COLO829 (cell line): ENCODE data around the gene FAM180B.
"Not testable (repeated sequence)": the region's sequence is repeated elsewhere in the genome, so short reads cannot be mapped to it uniquely, and the experiment has no call there.

Experiments
- DNase-seq: peaks from one replicate; pipeline ENCODE4 v3.0.0; 2012; ENCODE audit warnings: low spot score

FAM180B gene, protein sequence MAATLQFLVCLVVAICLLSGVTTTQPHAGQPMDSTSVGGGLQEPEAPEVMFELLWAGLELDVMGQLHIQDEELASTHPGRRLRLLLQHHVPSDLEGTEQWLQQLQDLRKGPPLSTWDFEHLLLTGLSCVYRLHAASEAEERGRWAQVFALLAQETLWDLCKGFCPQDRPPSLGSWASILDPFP

DNA sequence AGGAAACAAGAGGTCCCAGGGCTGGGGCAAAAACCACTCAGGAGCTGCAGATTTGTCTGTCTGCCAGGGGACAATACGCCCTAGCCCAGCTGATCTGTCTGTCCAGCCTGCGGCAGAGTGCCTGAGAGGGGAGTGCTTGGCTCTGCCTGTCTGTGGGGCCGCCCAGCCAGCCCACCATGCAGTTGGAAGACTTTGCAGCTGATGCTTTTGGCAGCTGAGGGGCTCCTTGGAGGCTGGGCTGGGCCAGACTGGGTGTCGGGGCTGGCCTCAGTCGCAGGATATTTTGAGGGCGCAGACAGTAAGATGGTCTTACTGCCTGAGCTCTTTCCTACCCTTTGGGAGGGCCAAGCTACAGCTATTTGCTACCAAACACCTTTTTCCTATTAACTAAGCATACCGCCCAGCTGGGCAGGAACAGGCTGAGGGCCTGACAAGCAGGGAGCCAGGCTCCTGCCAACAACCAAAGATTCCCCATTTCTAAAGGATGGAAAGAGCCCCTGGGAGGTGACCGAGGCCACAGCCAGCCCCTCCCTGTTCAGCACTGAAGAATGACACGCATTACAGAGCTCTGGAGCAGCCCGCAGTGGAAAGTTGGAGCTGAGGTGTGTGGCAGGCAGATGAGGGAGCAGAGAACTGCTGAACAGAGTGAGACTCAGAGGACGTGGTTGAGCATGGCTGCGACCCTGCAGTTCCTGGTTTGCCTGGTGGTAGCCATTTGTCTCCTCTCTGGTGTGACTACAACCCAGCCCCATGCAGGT, at the start of gene FAM180B:
Gene FAM180B (plus strand): TSS at position 581 of the 758 bp plus-strand sequence. CDS start 91 bp downstream, at position 672.
- DNase-seq = no peak

DNA sequence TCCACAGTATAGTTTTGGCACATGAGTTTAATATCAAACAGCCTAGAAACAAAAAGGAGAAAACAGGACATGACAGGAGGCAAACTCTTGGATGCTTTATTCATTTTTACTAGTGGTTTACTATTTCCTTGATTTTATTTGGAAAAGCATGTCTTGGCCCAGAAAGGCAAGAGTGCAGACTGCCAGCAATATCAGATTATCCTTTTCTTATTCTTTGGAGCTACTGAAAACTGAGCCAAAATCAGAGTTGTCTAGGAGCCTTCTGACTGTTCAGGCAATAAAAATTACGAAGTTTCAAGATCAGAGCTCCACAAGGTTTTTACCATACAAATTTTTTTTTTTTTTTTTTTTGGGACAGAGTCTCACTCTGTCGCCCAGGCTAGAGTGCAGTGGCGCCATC, 49.6 kb upstream of the FAM180B start:
- DNase-seq = no peak

DNA sequence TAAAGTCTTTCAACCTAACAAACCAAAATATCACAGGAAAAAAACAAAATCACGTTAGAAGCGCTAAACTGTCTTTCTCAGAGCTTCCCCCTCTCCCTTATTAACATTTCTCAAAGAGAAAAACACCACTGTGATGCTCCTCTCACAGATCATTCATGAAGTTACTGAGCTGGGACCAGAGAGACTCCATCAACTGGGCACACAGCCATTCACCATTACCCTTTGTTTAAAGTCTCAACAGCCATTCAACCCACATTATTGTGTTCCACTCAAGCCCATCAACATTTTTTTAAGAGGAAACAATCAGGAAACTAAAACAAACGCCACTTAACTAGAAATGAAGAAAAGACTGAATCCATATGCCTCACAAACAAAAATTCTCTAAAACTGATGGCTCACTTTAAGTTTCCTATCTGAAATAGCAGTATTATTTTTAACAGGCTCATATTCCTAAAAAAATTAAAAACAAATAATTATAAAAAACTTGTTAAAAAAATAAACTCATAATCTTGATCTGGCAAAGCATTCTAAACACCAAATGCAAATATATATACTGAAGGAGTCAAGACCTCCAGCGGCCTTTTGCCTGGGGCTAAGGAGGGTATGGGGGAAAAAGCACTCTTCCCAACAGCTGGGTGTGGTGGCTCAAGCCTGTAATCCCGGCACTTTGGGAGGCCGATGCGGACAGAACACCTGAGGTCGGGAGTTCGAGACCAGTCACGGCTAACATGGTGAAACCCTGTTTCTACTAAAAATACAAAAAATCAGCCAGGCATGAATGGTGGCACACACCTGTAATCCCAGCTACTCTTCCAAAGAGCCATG, 47.5 kb upstream of the FAM180B start:
- no peak for DNase-seq

DNA sequence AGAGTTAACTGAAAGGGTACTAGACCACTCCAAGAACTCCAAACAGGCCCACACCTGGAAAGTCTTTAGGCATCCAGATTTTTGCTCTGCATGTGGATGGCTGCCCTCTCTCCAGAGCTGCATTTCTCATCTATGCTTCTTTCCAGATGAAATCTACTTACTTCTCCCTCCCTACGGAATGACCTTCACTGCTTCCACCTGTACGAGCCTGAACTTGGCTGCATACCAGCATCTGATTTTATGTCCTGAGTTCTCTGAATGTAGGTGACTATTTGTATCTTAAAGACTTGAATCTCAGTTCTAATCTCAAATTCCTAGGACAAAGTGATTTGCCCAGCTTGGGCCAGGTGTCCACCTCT, 46.8 kb upstream of the FAM180B start:
- DNase-seq = no peak

DNA sequence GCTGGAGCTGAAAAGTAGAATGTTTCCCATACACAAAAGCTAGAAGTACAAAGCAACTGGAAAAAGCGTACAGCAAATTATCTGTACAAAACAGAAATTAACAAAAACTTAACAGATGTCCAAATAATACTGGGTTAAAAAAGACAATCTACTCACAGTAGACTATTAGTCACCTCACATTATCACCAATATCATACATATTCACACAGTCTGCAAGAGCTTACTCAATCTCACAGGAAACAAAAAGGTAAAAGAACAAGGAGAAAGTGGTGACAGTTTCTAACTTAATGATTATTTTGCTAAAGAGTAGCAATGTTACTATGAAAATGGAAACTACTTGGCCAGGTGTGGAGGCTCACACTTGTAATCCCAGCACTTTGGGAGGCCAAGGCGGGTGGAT, 45.4 kb upstream of the FAM180B start:
- DNase-seq = no peak

DNA sequence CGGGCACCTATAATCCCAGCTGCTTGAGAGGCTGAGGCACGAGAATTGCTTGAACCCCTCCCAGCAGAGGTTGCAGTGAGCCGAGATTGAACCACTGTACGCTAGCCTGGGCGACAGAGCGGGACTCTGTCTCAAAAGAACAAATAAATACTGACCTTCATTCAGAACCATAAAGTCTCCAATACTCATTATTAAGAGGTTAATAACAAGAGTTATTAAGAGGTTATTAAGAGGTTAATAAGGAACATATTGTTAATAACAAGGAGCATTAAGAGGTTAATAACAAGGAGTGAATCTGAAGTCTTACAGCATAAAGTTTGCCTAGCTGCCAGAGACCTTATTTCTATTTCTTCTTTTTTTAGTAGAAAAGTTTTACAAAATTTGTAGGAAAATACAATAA, 41.2 kb upstream of the FAM180B start:
- DNase-seq = no peak

DNA sequence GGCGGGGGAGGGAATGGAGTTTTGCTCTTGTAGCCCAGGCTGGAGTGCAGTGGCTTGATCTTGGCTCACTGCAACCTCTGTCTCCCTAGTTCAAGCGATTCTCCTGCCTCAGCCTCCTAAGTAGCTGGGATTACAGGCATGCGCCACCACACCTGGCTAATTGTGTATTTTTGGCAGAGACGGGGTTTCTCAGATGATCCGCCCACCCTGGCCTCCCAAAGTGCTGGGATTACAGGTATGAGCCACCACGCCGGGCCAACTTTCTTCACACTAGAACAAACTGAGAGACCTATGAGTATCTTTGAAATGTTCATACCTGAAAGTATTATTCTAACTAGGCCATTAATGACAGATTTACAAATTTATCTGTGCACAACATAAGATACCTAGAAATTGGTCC, 40.2 kb upstream of the FAM180B start:
- DNase-seq = not testable (repeated sequence)

DNA sequence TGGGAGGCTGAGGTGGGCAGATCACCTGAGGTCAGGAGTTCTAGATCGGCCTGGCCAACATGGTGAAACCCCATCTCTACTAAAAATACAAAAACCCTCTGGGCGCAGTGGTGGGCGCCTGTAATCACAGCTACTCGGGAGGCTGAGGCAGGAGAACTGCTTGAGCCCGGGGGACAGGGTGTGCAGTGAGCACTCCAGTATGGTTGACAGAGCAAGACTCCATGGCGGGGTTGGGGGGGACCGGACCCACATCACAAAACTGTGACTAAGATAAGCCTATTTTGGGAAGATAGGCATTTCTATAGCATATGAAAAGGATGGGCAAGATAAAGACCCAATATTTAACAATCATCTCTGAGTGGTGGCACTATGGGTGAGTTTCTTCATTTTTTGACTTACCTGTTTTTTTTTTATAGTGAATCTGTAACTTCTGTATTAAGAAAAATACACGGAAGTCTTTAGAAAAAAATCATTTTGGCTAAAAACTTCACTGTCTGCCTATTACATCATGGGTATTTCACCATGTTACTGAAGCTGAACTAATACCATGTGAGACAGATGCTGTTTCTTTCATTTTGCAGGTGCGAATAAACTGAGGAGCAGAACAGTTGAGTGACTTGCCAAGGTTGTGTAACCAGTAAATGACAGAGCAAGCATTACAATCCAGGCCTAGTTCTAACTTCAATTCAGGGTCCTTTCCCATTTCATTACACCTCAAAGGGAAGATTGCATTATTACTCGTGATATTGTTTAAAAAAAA, 36.0 kb upstream of the FAM180B start:
- DNase-seq = no peak

DNA sequence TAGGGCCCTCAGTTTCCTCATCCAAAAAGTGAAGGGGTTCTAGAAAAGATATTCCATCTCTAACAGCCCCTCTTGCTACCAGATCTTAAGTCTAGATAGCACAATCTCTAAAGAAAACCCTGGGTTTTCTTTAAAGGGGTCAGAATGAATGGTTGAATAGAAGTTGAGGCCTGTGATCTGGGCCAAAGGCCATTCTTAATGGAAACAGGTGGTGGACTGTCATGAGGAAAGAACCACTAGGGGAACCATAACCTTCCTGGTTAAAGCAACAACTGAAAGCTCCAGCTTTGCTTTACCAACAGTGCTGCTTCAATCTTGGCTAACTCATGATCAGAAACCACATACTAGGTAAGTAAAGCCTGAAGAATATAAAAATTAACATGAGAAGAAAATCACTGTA, 35.4 kb upstream of the FAM180B start:
- peak; percentile 31 for DNase-seq

DNA sequence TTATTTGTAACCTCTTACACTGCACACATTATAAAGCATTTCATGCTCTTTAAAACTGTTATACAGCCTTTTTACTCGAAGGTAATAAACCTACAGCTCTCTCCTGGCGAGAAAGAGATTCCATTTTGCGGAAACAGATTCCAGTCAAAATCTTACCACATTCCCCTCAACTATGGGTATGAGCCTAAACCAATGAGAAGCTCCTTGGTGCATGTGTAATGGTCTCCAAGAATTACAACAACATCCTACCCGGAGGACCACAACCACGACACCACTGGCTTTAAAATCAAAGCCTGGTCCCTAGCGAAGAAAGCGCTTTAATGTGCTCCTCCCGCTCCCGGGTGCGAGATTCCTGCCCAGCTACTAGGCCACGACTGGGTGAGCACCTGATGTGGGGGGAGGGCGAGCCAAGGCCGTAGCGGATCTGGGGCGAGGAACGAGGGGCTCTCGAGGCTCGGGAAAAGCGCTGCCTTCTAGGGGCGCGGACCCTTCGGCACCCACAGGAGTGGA, 34.4 kb upstream of the FAM180B start:
- DNase-seq = no peak

DNA sequence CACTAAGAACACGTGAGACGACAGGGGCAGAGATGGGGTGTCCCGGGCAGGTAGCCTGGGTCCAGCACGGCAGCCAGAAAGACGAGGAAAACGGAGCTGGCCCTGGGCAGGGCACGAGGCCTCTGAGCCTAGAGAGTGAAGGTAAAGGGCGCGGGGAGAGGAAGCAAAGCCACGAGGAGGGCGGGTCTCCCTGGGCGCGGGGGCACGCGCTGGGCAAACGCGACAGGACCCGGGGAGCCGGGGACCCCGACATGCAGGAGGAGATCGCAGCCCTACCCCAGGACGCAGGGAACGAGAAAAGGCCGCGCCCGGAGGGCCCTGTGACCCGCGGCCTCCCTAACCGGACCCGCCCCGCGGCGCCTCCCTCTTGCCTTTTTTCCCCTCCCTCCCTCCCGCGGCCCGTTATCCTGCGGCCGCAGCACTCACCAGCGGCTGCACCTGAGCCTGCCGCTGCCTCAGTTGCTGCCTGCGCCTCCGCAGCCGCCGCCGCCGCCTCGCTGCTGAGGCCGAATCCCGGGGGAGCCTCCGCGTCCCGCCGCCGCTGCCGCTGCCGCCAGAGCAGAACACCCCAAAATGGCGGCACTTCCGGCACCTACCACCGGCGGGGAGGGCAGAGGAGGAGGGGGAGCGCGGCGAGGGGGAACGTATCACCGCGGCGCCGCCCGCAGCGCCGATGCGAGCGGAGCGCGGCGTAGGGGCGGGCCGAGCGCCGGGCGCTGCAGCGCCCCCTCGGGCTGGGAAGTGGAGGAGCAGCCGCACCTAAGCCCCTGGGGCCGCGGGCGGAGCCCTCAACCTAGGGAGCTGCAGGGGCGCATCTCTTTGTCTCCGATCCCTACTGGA, 33.7 kb upstream of the FAM180B start, which contains the start of gene CELF1:
Gene CELF1 (minus strand): TSS at position 567 of the 840 bp plus-strand sequence. CDS start 53,609 bp downstream, outside the sequence.
- peak; percentile 61 for DNase-seq

DNA sequence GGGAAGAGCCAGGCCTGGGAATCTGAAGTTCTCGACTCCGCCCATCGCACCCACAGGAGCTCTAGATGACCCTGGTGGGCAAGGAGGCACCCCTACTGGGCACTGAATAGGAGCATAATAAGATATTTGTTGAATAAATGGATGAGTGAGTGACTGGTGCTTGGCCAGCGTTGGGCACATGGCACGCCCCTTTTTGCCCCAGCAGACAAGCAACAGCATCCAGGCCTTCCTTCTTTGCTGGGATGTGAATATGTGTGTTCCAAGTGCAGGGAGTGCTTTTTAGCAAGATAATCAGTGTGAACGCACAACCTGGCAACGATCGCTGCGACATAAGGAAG, 33.1 kb upstream of the FAM180B start:
- no peak for DNase-seq

DNA sequence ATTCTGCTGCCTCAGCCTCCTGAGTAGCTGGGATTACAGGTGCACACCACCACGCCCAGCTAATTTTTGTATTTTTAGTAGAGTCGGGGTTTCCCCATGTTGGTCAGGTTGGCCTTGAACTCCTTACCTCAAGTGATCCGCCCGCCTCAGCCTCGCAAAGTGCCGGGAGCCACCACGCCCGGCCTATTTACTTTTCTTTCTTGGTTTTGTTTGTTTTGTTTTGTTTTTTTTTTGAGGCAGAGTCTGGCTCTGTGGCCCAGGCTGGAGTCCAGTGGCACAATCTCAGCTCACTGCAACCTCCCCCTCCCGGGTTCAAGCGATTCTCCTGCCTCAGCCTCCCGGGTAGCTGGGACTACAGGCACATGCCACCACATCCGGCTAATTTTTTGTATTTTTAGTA, 29.5 kb upstream of the FAM180B start:
- DNase-seq = not testable (repeated sequence)

DNA sequence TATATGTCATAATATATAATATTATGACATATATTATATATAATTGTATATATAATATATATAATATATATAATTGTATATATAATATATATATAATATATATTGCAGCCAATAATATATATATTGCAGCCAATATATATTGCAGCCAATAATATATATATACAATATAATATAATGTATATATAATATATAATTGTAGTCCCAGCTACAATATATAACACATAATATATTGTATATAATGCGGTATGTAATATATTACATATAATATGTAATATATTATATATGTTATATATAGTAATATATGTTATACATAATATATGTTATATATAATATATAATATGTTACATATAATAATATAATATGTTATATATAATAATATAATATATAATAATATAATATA, 27.8 kb upstream of the FAM180B start:
- no peak for DNase-seq

DNA sequence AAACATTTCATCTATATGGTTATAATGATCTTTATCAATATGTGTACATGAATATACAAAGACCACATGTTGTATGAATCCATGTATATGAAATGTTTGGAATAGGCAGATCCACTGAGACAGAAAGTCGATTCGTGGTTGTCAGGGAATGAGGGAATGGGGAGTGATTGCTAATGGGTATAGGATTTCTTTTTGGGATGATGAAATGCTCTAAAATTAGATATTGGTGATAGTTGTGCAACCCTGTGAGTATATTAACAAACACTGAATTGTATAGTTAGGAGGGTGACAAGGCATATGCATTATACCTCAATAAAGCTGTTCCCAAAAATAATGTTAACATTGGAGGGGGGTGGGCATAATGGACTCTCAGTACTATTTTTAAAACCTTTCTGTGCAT, 26.1 kb upstream of the FAM180B start:
- DNase-seq = no peak

DNA sequence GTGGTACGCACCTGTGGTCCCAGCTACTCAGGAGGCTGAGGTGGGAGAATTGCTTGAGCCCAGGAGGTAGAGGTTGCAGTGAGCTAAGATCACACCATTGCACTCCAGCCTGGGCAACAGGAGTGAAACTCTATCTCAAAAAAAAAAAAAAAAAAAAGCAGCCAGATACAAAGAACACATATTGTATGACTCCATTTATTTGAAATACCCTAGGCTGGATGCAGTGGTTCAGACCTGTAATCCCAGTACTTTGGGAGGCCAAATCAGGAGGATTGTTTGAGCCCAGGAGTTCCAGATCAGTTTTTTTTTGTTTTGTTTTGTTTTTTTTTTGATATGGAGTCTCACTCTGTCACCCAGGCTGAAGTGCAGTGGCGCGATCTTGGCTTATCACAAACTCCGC, 24.1 kb upstream of the FAM180B start:
- not testable (repeated sequence) for DNase-seq

DNA sequence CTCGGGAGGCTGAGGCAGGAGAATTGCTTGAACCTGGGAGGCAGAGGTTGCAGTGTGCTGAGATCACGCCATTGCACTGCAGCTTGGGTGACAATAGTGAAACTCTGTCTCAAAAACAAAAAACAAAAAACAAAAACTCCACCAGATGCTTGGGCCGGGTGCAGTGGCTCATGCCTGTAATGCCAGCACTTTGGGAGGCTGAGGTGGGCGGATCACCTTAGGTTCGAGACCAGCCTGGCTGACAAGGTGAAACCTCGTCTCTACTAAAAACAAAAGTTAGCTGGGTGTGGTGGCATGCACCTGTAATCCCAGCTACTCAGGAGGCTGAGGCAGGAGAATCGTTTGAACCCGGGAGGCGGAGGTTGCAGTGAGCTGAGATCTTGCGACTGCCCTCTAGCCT, 22.1 kb upstream of the FAM180B start:
- DNase-seq = not testable (repeated sequence)

DNA sequence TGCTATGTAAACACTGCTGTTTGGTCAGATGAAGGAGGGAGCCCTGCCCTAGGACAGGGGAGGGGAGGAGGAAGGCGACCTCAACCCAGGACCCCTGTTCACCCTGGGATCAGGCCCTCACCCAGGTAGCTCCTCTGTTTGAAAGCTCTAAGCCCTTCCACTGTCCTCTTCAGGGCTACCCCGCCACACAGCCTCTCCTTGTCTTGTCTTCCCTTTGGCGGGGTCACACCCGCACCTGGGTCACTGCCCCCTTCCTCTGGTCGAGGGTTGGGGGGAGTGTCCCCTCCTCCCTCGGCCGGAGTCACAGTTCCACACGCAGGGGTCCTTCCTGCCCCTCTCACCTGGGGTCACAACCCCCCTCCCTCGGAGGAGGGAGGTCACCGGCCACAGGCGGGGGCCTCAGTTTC, 21.5 kb upstream of the FAM180B start:
- DNase-seq = no peak

DNA sequence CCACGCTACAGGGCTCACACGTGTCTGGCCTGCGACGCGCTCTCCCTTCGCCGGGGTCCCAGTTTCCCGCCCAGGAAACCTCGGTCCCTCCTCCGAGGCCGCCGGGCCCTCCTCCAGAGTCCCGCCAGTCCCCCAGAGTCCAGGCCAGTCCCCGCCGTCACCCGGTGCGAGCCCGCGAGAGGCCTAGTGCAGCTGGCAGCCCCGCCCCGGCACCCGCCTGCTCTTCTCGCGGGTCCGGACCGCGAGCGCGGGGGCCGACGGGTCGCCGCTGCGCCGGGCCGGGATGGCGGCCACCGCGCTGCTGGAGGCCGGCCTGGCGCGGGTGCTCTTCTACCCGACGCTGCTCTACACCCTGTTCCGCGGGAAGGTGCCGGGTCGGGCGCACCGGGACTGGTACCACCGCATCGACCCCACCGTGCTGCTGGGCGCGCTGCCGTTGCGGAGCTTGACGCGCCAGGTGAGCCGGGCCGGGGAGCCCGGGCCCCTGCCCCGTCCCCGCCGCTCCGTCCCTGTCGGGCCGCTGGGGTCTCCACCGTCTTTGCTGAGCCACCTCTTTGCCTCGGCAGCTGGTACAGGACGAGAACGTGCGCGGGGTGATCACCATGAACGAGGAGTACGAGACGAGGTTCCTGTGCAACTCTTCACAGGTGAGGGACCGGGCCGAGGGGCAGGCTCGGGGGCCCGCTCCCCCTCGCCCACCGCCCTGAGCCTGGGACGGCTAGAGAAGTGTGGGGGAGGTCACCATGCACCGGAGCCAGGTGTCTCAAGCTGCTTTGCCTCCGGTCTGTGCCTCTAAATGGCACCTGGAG, 20.9 kb upstream of the FAM180B start, which contains the start of gene PTPMT1:
Gene PTPMT1 (plus strand): TSS at position 260 of the 809 bp plus-strand sequence. CDS start 24 bp downstream, at position 284.
- DNase-seq = no peak

DNA sequence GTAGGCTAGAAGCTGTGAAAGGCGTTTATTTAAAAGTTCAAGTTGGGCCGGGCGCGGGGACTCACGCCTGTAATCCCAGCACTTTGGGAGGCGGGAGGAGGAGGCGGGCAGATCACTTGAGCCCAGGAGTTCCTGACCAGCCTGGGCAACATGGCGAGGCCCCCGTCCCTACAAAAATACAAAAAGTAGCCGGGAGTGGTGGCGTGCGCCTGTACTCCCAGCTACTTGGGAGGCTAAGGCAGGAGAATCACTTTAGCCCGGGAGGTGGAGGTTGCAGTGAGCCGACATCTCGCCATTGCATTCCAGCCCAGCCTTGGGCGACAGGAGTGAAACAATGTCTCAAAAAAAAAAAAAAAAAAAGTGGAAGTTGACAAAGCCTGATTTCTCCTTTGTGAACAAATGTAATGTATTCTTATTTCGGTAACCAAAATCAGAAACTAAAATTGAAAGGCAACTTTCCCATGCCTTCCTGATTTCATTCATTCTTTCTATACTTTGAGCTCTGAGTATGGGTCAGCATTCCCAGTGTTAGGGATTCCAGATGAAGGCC, 20.3 kb upstream of the FAM180B start:
- no peak for DNase-seq
